Upper lobe of right lung (tissue), 1 donor: Measurements from ENCODE around the gene ZSWIM6. TPM values are rescaled to one million over a fixed set of nuclear protein-coding genes. Genes with fewer than 3 reads are reported as not detected.

Experiments used
- ATAC-seq: fragments of 200-7000 bp; cut with Tn5 transposase; one replicate; pipeline ENCODE4 v1.9.1; 2020; ENCODE audit warnings: mild to moderate bottlenecking, moderate library complexity
- DNase-seq: peaks from one replicate; pipeline ENCODE4 v3.0.0-alpha.2; 2020
- H3K27ac ChIP-seq: fragments of 200-600 bp; one replicate; pipeline ENCODE4 v1.8.0; 2022
- H3K27me3 ChIP-seq: fragments of 200-600 bp; one replicate; pipeline ENCODE4 v1.8.0; 2022; ENCODE audit warnings: mild to moderate bottlenecking
- H3K36me3 ChIP-seq: fragments of 200-600 bp; one replicate; pipeline ENCODE4 v1.8.0; 2022
- H3K4me1 ChIP-seq: fragments of 200-600 bp; one replicate; pipeline ENCODE4 v1.8.0; 2022
- H3K4me3 ChIP-seq: fragments of 200-600 bp; one replicate; pipeline ENCODE4 v1.8.0; 2022; ENCODE audit warnings: mild to moderate bottlenecking
- H3K9me3 ChIP-seq: fragments of 200-600 bp; one replicate; pipeline ENCODE4 v1.8.0; 2022
- intact Hi-C: fragments of 100-400 bp; cut with DNase I; formaldehyde crosslinking; loops from one replicate; pipeline ENCODE4 v1.11.0; 2022
- total RNA-seq: library from RNA; stranded (reverse); fragmentation: NEBNext Ultra II Directional; extraction: Animal tissue kit (Norgen Biotek cat#: 25700); gene quantifications from one replicate; pipeline ENCODE4 v1.2.1, GENCODE V29; 2021
- TF ChIP-seq, protein P1 (sequence below): fragments of 200-600 bp; IDR thresholded peaks from one replicate; pipeline ENCODE4 v1.8.0; 2022; ENCODE audit warnings: antibody characterized with exemption
- donor health status: DM: no; HTN: yes; CAD: no; lungs with severe emphysema.

The ZSWIM6 gene
- total RNA-seq, 1 donor from 2014 or later = 15.7 TPM

DNA sequence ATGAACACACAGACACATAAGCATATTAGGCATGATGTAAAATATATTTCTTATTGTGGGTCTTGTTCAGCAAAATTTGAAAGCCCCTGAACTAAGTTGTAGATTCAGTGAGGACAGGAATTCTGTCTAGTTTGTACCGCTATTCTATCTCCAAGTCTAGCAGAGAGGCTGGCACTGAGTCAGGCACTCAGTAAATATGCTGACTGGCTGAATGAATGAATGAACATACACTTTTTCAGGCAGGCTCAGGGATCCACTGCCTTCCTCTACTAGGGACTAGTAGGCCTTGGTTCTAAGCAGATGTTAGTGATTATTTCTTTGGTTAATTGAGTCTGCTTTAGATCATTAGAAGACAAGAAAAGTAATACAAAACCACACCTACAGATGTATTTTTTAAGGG, 157.5 kb downstream of the ZSWIM6 start:
- TF ChIP-seq, protein P1, sequence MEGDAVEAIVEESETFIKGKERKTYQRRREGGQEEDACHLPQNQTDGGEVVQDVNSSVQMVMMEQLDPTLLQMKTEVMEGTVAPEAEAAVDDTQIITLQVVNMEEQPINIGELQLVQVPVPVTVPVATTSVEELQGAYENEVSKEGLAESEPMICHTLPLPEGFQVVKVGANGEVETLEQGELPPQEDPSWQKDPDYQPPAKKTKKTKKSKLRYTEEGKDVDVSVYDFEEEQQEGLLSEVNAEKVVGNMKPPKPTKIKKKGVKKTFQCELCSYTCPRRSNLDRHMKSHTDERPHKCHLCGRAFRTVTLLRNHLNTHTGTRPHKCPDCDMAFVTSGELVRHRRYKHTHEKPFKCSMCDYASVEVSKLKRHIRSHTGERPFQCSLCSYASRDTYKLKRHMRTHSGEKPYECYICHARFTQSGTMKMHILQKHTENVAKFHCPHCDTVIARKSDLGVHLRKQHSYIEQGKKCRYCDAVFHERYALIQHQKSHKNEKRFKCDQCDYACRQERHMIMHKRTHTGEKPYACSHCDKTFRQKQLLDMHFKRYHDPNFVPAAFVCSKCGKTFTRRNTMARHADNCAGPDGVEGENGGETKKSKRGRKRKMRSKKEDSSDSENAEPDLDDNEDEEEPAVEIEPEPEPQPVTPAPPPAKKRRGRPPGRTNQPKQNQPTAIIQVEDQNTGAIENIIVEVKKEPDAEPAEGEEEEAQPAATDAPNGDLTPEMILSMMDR = no peak

DNA sequence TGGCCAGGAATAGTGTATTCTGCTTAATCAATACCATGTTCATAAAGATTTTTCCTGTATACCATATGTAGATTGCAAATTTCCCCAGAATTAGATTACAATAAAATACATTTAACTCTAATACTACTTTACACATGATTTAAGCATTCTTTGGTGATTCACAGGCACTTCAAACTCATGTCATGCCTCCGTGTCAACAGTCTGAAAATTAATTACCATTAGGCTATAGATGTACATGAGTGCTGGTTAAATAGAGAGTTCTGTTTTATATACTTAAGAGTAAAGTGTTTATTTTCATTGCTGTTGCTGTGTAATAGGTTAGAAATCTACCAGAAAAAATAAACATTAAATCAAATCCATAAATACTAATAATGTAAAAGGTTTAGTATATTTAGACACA, 159.8 kb downstream of the ZSWIM6 start:
- H3K36me3 ChIP-seq = peaks cover 13% of the 10 kb centered on the region
- H3K27ac ChIP-seq = no peak overlapping the region
- TF ChIP-seq, protein P1 = no peak
- intact Hi-C loops = no loop called here
- H3K9me3 ChIP-seq = no peaks in the 10 kb centered on the region
- no peaks in the 10 kb centered on the region for H3K27me3 ChIP-seq
- DNase-seq = no peak
- H3K4me1 ChIP-seq = no peaks in the 10 kb centered on the region
- H3K4me3 ChIP-seq = no peak overlapping the region
- no peak for ATAC-seq

More for the DNA sequence above, 157.5 kb downstream of the ZSWIM6 start:
- Histone ChIP-seq H3K4me3 (no peak overlapping the region), H3K27me3 (no peaks in the 10 kb centered on the region), H3K36me3 (peaks cover 5% of the 10 kb centered on the region), H3K4me1 (no peaks in the 10 kb centered on the region), H3K27ac (no peak overlapping the region), H3K9me3 (no peaks in the 10 kb centered on the region)
- ATAC-seq = no peak
- DNase-seq = no peak
- intact Hi-C loops = no loop called here

DNA sequence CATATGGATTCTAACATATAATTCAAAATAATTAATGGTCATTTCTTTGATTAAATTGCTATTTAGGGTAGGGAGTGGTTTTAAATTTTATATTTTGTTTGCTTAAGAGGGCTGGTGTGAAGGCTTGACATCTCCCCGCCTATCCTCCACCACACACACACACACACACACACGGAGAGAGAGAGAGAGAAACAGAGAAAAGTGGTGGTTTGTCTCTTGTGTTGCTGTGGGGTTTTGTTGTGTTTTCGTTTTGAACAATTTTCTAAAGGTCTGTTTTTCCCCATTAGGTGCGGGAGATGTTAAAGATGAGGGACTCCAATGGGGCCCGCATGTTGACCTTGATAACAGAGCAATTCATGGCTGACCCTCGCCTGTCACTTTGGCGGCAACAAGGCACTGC, 161.9 kb downstream of the ZSWIM6 start:
- Histone ChIP-seq H3K27me3 (no peaks in the 10 kb centered on the region), H3K9me3 (no peaks in the 10 kb centered on the region), H3K36me3 (peaks cover 13% of the 10 kb centered on the region), H3K27ac (no peak overlapping the region), H3K4me3 (no peak overlapping the region), H3K4me1 (no peaks in the 10 kb centered on the region)
- DNase-seq = no peak
- ATAC-seq = no peak
- TF ChIP-seq, protein P1 = no peak
- intact Hi-C loops = no loop called here

DNA sequence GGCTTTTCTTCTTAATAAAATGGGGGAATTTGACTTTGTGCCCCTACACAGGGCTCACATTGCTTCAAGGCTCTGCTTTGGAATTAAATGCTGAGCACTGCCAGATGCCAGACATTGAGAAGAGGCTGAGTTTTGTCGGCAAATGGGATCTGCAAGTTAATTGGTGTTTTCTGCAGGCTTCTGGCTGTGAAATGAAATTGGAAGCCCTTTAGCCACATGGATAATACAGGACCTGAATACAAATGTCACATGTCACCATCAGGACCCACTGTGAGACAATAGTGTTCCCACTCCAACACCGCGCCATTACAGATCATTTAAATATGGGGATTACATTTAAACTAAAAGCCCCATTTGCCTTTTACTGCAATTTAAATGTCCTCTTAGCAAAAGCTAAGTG, 164.4 kb downstream of the ZSWIM6 start:
- Histone ChIP-seq H3K9me3 (no peaks in the 10 kb centered on the region), H3K4me3 (no peak overlapping the region), H3K36me3 (peaks cover 13% of the 10 kb centered on the region), H3K4me1 (no peaks in the 10 kb centered on the region), H3K27ac (no peak overlapping the region), H3K27me3 (no peaks in the 10 kb centered on the region)
- TF ChIP-seq, protein P1 = no peak
- intact Hi-C loops = no loop called here
- no peak for DNase-seq
- no peak for ATAC-seq

DNA sequence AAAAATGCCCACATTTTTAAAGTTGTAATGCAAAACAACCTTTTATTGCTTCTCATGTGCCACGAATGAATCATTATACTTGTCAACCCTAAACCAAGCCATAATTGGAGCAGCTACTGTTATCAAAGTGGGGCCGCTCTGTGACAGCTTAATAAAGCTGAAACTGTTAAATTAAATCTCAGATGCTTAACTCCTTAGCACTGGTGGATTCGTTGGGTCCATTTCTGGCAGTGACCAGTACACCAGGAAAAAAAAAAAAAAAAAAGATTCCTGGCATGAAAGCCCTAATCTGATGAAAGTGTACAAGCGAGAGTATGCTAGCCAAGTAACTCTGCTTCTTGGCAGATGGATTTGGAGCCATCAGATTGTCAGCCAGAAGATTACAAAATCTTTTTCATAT, 164.8 kb downstream of the ZSWIM6 start:
- Histone ChIP-seq H3K4me3 (no peak overlapping the region), H3K4me1 (no peaks in the 10 kb centered on the region), H3K36me3 (peaks cover 13% of the 10 kb centered on the region), H3K27me3 (no peaks in the 10 kb centered on the region), H3K9me3 (no peaks in the 10 kb centered on the region), H3K27ac (no peak overlapping the region)
- ATAC-seq (no peak), DNase-seq (no peak)
- TF ChIP-seq, protein P1 = no peak
- intact Hi-C loops = no loop called here

DNA sequence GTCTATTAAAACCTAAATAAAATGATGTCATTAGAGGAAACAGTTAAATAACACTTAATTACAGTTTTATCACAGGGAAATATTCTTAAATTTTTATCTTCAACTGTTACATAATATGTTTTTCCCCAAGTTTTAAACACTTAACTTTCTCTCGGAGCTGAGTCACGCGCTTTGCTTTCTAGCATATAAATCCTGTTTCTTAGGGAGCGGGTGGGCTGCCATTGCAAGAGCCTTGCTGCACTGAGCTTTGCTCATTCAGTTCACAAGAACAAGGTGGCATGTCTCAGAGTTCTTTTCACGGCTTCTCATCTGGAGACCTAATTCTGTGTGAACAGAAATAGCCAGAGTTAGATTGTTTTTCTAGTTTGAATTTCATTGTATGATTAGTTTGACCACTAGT, 166.1 kb downstream of the ZSWIM6 start:
- TF ChIP-seq, protein P1 = no peak
- Histone ChIP-seq H3K27ac (no peak overlapping the region), H3K27me3 (no peaks in the 10 kb centered on the region), H3K9me3 (no peaks in the 10 kb centered on the region), H3K36me3 (peaks cover 13% of the 10 kb centered on the region), H3K4me1 (no peaks in the 10 kb centered on the region), H3K4me3 (no peak overlapping the region)
- ATAC-seq = no peak
- intact Hi-C loops = no loop called here
- DNase-seq = no peak
